Body of pancreas (tissue), 4 donors: ENCODE measurements around the gene DCHS1. TPM values are rescaled to one million over a fixed set of nuclear protein-coding genes. Genes with fewer than 3 reads are reported as not detected.

ENCODE experiments used
- ATAC-seq: fragments of 150-250 bp; one replicate; pipeline ENCODE4 v1.9.1; 2016
- DNase-seq, 4 donors: peaks; one replicate each; pipeline ENCODE4 v3.0.0-alpha.2; 2019
- H3K27ac ChIP-seq, 4 donors: fragments of 200-600 bp; sonication (generic); 1 replicate in 3 of 4; 2 replicates in 1 of 4; pipeline versions ENCODE4 v1.5.1 to v1.6.1; 2016 to 2019; ENCODE audit warnings: mild to moderate bottlenecking in 1 of 4, mixed read lengths in 1 of 4, moderate library complexity in 1 of 4
- H3K27me3 ChIP-seq, 2 donors: fragments of 200-600 bp; sonication (generic); one replicate each; pipeline ENCODE4 v1.6.0; 2016; ENCODE audit warnings: mild to moderate bottlenecking in 1 of 2
- H3K36me3 ChIP-seq, 2 donors: fragments of 200-600 bp; sonication (generic); replicated peaks in 1 of 2; 2 replicates each; pipeline ENCODE4 v1.5.1; 2016; ENCODE audit warnings: low read depth in 2 of 2; ENCODE audit not compliant: insufficient read depth in 1 of 2
- H3K4me1 ChIP-seq: fragments of 200-600 bp; sonication (generic); one replicate; pipeline ENCODE4 v1.6.0; 2016
- H3K4me3 ChIP-seq, 2 donors: fragments of 200-600 bp; sonication (generic); 1 replicate in 1 of 2; 2 replicates in 1 of 2; pipeline ENCODE4 v1.5.1; 2016 to 2019
- H3K9me3 ChIP-seq, 3 donors: fragments of 200-600 bp; sonication (generic); 1 replicate in 2 of 3; 2 replicates in 1 of 3; pipeline ENCODE4 v1.5.1; 2016
- POLR2A ChIP-seq, 3 donors: fragments of 450-650 bp; IDR thresholded peaks; one replicate each; pipeline ENCODE4 v1.6.1; 2016; ENCODE audit warnings: antibody characterized with exemption in 3 of 3, mild to moderate bottlenecking in 2 of 3
- WGBS, 2 donors: methylation state at CpG; one replicate each; pipeline ENCODE4 v1.1.5; 2017; 5-methylcytosine and 5-hydroxymethylcytosine counted together
- intact Hi-C: fragments of 100-400 bp; cut with DNase I; formaldehyde crosslinking; loops from one replicate; pipeline ENCODE4 v1.15.1; 2023
- total RNA-seq, 2 donors: library from RNA; depleted of rRNA; stranded (reverse); fragments of >200 nt; gene quantifications; one replicate each; pipeline ENCODE4 v1.1.0, GENCODE V29; 2016
- TF ChIP-seq, protein P1 (sequence below), 7 experiments: fragments of 450-650 bp in 4 of 7; fragments of 200-600 bp in 3 of 7; sonication (generic) in 3 of 7; IDR thresholded peaks; one replicate each; pipeline ENCODE4 v1.5.1; 2016 to 2019; ENCODE audit warnings: antibody characterized with exemption in 7 of 7

DCHS1 gene
- total RNA-seq, 2 donors from 2014 or later = 6.0 to 10.9 TPM

GRCh38 chr11:6681505-6681904, 25.9 kb upstream of the DCHS1 start:
- intact Hi-C loops = no loop called here
- Histone ChIP-seq H3K4me1 (peaks cover 23% of the 10 kb centered on the region), H3K9me3 (no peaks in the 10 kb centered on the region), H3K27me3 (no peaks in the 10 kb centered on the region), H3K4me3 (no peak overlapping the region), H3K36me3 (peaks cover 0 to 3% of the 10 kb centered on the region in 2 donors), H3K27ac (no peak overlapping the region)
- ATAC-seq = no peak
- TF ChIP-seq POLR2A (IDR thresholded peaks at IDR 0.05) = no peak
- TF ChIP-seq, protein P1, sequence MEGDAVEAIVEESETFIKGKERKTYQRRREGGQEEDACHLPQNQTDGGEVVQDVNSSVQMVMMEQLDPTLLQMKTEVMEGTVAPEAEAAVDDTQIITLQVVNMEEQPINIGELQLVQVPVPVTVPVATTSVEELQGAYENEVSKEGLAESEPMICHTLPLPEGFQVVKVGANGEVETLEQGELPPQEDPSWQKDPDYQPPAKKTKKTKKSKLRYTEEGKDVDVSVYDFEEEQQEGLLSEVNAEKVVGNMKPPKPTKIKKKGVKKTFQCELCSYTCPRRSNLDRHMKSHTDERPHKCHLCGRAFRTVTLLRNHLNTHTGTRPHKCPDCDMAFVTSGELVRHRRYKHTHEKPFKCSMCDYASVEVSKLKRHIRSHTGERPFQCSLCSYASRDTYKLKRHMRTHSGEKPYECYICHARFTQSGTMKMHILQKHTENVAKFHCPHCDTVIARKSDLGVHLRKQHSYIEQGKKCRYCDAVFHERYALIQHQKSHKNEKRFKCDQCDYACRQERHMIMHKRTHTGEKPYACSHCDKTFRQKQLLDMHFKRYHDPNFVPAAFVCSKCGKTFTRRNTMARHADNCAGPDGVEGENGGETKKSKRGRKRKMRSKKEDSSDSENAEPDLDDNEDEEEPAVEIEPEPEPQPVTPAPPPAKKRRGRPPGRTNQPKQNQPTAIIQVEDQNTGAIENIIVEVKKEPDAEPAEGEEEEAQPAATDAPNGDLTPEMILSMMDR (IDR thresholded peaks at IDR 0.05) = no peak
- WGBS, 2 donors = 38% methylated on average over 1 of the region's 1 CpG
- no peak for DNase-seq

GRCh38 chr11:6677018-6677417, 21.4 kb upstream of the DCHS1 start:
- no peaks in the 10 kb centered on the region for H3K9me3 ChIP-seq
- H3K4me1 ChIP-seq = peaks cover 14% of the 10 kb centered on the region
- TF ChIP-seq, protein P1 (IDR thresholded peaks at IDR 0.05) = no peak
- no peak for TF ChIP-seq POLR2A (IDR thresholded peaks at IDR 0.05)
- H3K36me3 ChIP-seq = peaks cover 0 to 3% of the 10 kb centered on the region in 2 donors
- intact Hi-C loops = loop anchor here (10.0 kb wide), 1 partner anchor 52 kb away; no protein-coding TSS in a partner anchor
- DNase-seq (no peak), ATAC-seq (no peak)
- H3K27ac ChIP-seq = no peak overlapping the region
- no peak overlapping the region for H3K4me3 ChIP-seq
- 69 to 81% methylated on average over 3 of the region's 3 CpGs for WGBS, 2 donors
- H3K27me3 ChIP-seq = no peaks in the 10 kb centered on the region

DNA sequence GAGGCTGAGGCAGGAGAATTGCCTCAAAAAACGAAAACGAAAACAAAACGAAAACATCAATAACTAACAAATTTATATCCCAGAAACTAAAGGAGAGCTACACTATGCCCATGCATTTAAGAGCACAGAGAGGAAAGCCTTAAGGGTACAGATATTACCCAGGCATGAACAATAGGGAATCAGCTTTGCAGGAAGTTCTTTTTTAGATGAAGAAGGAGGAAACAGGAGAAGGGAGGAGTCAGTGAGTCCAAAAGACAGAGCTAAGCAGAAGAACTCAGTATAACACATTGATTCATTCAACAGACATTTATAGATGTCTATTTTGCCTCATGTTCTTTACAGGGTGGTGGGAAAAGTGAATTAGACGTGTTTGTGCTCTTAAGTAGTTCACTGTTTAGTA, 19.3 kb upstream of the DCHS1 start:
- Histone ChIP-seq H3K36me3 (no peaks in the 10 kb centered on the region), H3K27me3 (no peaks in the 10 kb centered on the region), H3K4me3 (no peak overlapping the region), H3K9me3 (no peaks in the 10 kb centered on the region), H3K4me1 (no peaks in the 10 kb centered on the region), H3K27ac (no peak overlapping the region)
- ATAC-seq = no peak
- TF ChIP-seq, protein P1 (IDR thresholded peaks at IDR 0.05) = no peak
- TF ChIP-seq POLR2A (IDR thresholded peaks at IDR 0.05) = no peak
- 79 to 82% methylated on average over 4 of the region's 4 CpGs for WGBS, 2 donors
- DNase-seq = no peak
- intact Hi-C loops = loop anchor here (10.0 kb wide), 1 partner anchor 50 kb away; no protein-coding TSS in a partner anchor

- TF ChIP-seq, protein P1 (IDR thresholded peaks at IDR 0.05) = no peak
- no peak for TF ChIP-seq POLR2A (IDR thresholded peaks at IDR 0.05)
- Histone ChIP-seq H3K36me3 (no peaks in the 10 kb centered on the region), H3K9me3 (no peaks in the 10 kb centered on the region), H3K27ac (no peak overlapping the region), H3K4me1 (no peaks in the 10 kb centered on the region), H3K4me3 (no peak overlapping the region), H3K27me3 (no peaks in the 10 kb centered on the region)
- no peak for DNase-seq
- intact Hi-C loops = loop anchor here (10.0 kb wide), 1 partner anchor 49 kb away; no protein-coding TSS in a partner anchor
- 81 to 91% methylated on average over 1 of the region's 1 CpG for WGBS, 2 donors
- no peak for ATAC-seq
Observed at GRCh38 chr11:6674219-6674597, 18.6 kb upstream of the DCHS1 start.

DNA sequence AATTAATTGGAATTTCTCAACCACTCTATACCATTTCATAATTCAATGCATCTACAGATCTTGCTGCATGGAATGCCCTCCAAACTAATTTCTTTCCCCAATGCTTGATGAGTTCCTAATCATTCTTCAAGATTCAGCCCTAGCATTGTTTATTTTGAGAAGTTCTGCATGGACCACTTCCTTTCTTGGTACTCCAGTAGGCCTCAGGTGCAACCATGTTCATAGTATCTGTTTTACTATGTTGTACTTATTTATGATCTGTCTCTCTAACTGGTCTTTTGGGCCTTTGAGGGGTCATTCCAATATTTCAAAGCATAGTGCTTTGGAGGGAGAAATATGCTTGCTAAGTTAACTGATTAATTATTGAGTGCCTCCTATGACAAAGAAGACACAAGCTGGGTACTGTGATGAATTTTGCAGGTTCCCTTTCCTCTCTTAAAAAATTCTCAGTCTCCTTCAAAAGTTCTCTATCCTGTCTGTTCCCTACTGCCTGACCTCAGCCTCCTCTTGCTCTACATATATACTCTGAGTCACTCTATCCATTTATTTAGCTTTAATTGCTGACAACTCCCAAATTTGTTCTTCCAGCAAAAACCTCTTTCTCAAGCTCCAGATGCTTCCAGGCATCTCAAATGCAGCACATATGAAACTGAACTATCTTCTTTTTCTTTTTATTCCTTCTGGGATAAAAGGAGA, 18.1 kb upstream of the DCHS1 start:
- H3K9me3 ChIP-seq = no peaks in the 10 kb centered on the region
- intact Hi-C loops = loop anchor here (10.0 kb wide), 1 partner anchor 49 kb away; no protein-coding TSS in a partner anchor
- H3K27ac ChIP-seq = no peak overlapping the region
- ATAC-seq (no peak), DNase-seq (no peak)
- H3K4me3 ChIP-seq = no peak overlapping the region
- H3K36me3 ChIP-seq = no peaks in the 10 kb centered on the region
- TF ChIP-seq, protein P1 (IDR thresholded peaks at IDR 0.05) = no peak
- TF ChIP-seq POLR2A (IDR thresholded peaks at IDR 0.05) = no peak
- no peaks in the 10 kb centered on the region for H3K27me3 ChIP-seq
- no peaks in the 10 kb centered on the region for H3K4me1 ChIP-seq
